Jurkat, Clone E6-1 (cell line): ENCODE measurements around the gene PEPD.

Source experiments
- DNase-seq: peaks from one replicate; pipeline ENCODE4 v3.0.0-alpha.2; 2011; ENCODE audit warnings: low read depth, low spot score
- H3K4me3 ChIP-seq: 2 replicates; pipeline ENCODE4 v1.5.1; 2011; ENCODE audit warnings: mild to moderate bottlenecking, low read length, control low read depth, moderate library complexity

Gene PEPD

DNA sequence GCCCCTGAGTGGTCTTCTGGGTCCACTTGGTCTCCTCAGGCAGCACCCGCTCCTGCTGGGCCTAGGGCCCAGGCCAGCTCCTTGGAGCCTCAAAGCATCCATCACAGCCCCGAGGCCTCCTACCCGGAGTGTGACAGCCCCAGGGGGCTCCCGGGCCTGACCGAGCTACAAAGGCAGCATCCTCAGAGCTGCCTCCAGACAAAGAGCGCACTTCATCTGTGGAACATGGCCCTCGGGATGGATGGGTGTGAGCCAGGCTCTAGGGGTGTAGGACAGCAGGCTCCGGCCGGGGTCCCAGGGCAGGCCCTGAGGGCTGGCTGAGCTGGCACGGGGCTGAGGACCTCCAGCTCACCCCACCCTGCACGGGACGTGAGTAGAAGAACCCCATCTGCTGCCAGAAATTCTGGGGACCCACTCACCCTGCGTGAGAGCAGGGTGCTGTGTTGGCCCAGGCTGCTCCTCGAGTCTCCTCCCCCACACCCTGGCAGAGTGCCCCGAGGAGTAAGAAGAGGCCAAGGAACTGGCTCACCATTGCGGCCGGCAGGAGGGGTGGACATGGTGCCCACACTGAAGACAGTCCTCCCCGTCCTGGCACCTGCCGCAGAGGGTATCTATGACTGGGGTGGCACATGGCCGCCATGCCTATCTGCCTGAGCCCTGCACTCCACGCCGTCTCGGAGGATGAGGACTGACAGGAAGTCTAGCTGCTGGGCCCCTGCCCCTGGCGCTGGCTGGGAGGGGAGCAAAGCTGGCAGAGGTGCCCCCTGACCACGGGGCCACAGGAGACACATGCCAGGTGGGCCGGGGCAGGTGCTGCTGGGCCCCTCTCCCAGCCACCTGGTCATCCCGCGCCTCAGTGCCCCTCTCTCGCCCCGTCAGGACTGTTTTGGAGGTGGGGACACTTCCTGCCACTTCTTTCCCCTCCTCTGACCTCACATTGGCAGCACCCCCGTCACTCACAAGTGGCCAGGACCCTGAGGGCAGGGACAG is 125.7 kb downstream of the PEPD start:
- no peak overlapping the region for H3K4me3 ChIP-seq

DNA sequence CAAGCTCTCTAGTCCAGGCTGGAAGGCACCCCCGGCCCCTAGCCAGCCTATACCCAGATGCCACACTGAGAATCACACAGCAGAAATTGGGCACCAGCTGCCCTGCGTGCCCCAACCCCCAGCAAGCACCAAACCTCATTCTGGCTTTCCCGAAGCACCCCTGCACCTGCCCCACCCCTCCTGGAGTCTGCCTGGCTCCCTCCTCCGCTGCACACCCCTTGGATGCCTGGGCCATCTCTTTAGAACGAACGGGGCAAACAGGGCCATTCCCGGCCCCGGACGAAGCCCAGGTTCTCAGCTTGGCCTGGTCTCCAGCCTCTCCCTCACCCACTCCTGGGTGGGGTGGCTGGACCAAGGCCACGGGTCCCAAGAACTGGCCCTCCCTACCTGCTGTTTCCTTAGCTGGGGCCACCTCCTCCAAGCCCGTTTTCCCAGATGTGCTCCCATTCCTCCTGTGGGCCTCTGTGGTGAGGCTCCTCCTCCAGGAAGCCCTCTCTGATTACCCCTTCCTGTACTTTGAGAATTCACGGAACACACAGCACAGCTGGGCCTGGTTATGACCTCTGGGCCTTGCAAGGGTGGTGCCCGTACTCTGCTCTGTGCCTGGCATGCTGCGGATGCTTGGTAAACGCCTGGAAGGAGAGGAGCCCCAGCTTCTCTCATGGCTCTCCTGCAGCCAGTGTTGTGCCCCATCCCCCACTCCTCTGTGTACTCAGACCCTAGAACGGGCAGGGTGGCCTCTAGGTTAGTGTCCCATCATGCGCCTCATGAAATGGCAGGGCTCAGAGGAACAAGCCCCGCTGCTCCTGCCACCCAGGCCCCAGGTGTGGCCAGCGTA is 126.6 kb downstream of the PEPD start:
- DNase-seq, result no peak

More for the DNA sequence above, 125.7 kb downstream of the PEPD start:
- DNase-seq, result no peak

GRCh38 chr19:33394006-33394722 is 127.4 kb downstream of the PEPD start:
- no peak for DNase-seq
- no peak overlapping the region for H3K4me3 ChIP-seq

More for the DNA sequence above, 126.6 kb downstream of the PEPD start:
- no peak overlapping the region for H3K4me3 ChIP-seq

DNA sequence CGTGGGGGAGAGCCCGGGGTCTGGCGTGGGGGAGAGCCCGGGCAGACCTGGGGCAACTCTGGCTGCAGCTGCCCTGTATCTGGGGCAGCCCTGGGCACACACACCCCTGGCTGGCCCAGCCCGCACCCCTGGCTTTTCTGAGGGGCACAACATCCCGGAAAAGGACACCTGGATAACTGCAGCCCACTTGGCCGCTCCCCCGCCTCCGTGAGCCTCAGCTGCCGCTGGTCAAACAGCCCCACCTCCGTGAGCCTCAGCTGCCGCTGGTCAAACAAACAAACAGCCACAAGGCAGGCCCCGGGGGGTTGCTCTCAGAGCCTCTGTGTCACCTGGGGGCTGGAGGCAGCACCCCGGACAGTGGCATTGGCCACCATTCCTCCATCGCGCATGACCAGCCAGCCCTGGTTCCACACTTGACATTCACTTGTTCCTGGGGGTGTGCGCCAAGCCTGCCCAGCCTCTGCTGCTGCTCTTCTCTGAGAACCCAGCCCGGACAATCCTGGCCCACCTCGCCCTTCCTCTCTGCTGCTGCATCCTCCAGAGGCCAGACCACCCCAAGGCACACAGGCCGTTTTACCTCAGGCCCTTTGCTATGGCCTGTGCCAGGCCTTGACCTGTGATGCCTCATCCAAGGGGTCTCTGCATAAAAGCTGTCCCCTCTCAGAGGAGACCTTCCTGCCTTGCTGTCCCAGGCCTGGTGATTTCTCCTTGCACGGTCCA is 128.1 kb downstream of the PEPD start:
- H3K4me3 ChIP-seq, result no peak overlapping the region
- DNase-seq, result no peak

DNA sequence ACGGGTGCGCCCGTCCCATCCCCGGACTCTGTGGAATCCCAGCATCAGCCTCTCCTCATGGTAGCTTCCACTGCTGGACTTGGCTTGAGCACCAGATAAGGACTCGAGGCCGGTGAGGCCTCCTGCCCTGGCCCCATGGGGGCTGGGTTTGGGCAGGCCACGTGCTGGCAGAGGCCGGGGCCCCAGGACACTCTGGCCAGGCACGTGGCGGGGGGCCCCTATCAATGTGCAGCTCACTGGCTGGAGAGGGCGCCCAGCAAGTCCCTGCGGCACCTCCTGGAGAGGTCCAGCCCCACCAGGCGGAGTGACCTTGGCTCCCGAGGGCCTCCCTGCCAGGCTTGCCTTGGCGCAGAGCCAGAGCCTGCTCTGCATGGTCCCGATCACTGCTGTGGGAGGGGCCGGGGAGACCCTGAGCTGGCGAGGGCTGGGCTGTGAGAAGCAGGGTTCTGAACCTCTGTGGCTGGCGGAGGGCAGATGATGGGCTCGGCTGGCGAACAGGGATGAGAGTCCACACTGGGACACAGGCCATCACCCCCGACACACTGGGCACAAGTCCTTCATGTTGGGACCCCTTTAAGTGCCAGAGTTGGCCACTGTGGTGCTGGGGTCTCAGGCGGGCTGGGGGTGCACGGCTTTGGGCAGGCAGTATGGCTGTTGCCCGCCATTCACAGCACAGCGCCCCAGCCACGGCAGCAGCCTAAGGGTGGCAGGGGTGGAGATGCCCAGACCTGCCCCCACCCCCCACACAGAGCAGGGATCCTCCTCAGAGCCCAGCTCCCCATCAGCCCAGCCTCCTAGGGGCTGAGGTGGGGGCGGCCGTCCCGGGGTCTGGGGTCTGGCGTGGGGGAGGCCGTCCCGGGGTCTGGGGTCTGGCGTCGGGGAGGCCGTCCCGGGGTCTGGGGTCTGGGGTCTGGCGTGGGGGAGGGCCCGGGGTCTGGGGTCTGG is 129.0 kb downstream of the PEPD start:
- DNase-seq, result no peak
- H3K4me3 ChIP-seq, result no peak overlapping the region

- H3K4me3 ChIP-seq, result no peak overlapping the region
Measured at GRCh38 chr19:33391631-33392249, 129.9 kb downstream of the PEPD start.

DNA sequence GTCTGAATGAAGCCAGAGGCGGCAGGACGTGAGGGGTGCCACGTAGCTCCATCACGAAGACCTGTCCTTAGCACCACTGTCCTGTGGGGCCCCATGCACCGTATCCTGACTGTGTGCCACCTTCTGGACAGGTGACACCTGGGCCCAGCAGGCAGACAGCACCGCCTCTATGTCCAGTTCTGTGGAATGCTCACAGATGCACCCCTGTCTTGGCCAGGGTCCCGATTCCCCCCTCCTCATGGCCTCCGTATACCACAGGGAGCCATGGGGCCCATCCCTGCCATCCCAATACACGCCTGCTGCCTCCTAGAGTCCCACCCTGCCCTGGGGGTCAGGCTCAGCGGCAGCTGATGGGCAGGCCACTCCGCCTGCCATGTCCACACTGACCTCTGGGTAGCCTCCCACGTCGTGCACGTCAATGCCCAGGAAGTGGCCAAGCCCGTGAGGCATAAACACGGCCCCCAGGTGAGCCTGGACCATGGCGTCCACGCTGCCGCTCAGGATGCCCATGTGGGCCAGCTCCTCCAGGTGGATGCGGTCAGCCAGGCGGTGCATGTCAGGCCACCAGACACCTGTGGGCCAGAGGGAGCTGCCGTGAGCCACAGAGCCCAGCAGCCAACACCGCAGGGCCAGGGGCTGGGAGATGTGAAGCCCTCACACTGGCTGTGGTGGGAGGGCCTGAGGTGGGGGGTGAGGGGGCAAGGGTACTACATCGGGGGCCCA is 130.5 kb downstream of the PEPD start:
- no peak overlapping the region for H3K4me3 ChIP-seq
- no peak for DNase-seq

More at GRCh38 chr19:33391631-33392249, 129.9 kb downstream of the PEPD start:
- no peak for DNase-seq

DNA sequence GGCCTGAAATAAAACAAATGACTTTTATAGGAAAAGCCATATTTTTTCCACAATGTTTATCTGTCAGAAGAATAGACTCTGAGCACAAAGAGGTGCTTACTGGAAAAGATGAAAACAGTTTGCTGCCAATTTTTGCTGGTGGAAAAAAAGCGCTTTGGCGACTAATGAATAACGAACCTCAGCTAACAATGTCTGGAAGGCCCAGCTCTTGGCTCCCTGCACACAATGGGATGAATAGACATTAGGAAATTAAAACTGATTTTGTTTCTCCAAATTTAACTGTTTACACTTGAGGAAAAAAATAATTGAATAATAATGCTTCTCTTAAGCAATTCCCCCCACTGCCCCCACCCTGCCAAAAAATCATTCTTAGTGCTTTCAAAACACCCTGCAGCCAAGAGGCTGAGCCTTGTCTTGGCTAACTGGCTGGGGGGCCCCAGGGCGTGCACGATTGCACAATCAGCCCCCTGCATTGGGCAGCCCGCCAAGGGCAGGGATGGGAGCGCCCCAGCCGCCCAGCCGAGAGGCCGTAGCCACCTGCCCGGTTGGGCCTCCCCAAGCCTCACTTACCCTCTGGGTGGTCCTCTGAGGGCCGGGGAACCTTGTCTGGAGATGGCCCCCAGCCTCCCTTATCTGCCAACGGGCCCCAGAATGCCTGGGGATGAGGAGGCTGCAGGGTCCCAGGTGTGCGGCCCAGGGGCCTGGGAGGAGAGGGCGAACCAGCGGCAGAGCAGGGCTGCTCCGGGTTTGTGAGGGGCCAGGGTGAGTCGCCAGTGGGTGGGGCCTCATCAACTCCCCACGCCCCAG is 131.3 kb downstream of the PEPD start:
- DNase-seq, result no peak
- no peak overlapping the region for H3K4me3 ChIP-seq

DNA sequence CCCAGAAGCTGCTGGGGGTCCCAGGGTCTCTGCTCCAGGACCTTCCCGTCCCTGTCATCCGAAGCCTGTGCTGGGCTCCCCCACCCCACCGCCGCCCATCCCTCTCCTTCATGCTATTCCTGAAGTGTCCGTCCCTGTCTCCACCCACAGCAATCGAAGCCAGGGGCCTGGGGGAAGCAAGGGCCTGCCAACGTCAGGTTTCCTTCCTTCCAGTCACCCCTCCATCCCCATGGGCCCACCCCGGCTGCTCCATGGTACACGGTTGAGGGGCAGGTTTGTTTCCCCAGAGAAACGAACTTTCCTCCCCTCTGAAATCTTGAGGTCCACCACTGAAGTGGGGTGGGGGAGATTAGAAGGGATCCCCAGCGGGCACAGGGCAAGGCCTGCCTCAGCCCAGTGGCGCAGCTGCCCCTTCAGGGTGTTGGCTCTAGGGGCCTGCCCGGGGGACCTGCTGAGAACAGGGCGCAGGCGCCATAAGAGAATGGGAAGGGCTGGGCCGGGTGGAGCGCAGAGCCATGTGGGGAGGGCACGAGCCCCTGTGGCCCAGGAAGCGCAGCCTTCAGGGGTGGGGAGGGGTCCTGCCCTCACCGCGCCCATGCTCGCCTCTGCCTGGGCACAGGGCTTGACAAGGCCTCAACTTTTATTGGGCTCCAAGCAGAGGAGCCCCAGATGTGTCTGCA is 132.0 kb downstream of the PEPD start:
- no peak for DNase-seq
- no peak overlapping the region for H3K4me3 ChIP-seq

DNA sequence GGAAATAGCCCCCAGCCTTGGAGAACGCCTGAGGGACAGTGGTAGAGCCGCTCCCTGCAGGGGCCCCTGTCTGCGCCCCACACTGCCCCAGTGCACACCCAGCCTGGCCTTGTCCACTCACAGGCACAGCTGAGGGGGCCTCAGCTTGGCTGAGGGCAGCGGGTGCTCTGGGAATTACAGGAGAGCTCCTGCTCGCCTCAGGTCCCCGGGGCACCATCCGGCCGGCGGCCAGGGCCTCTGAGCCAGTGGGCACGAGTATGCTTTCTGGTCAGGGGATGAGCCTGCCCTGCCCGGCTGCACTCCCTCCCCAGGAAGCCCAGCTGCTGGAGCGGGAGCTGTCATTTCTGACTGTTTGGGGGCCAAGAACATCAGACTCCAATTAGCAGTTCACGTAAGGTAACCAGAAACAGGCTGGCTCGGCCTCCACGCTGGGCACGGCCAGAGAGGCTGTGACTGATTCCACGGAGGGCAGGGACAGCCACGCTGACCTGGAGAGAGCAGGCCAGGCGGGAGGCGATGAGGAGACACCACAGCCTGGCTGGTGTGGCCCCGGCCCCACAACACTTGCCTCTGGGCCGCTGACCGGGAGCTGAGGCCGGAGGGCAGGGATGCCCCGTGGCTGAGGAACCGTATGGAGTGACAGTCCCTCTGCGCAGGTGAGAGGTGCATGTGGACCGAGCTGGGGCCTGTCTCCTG is 132.7 kb downstream of the PEPD start:
- no peak for DNase-seq
- no peak overlapping the region for H3K4me3 ChIP-seq

DNA sequence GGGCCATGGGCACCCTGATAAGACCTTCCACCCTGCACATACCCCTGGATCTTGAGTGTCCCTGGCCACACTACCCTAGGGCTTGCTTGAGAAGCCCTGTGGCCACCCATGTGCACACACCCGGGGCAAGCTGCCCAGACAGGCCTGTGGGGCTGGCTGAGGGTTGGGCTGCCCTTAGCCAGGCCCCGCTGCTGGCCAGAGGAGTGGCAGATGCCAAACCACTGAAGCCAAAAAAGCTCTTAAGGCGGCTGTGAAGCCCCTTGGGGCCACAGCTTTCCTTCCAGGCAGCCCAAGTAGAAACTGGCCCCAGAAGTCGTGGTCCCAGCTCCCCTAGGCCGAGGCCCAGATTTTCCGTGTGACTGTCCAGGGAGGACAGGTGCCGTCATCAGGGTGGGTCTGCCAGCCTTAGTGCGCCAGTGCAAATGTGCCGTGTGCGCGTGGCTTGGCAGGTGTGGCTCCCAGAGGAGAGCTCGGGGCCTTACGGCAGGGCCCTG is 133.3 kb downstream of the PEPD start:
- H3K4me3 ChIP-seq, result no peak overlapping the region
- DNase-seq, result no peak

DNA sequence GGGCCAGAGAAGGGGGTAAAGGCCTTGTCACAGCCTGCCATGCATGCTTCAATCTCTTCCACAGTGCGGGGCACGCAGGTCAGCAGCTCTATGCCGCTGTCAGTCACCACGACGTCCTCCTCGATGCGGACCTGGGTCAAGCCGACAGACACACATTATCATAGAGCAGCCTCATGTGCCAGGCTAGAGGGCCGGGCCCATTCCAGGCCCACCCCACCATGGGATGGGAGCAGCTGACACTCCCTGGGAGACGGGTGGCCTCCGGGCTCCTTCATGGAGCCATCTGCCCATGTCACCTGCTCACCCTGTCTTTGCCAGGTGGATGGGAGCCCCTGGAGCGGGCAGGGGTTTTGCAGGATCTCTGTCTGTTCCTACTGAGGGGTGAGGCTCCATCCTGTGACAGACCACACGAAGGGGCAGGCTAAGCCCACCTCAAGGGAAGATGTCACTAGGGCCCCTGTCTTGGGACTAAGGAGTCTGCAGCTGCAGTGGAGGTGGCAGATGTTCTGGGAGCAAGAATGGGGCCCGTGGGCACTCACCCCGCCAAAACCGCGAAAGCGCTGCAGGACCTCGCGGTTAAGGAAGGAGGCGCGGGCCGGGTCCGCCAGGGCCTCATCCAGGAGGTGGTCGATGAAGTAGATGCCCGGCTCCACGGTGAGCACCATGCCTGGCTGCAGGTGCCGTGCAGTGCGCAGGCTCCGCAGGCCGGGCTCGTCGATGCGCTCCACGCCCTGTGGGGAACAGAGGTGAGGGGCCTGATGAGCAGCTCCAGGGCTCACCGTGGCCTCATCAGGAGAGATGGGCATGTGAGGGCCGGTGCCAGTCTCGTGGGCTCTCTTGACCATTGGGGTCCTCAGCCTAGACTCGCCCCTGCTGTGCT is 134.0 kb downstream of the PEPD start:
- no peak for DNase-seq
- no peak overlapping the region for H3K4me3 ChIP-seq

- H3K4me3 ChIP-seq, result no peak overlapping the region
- no peak for DNase-seq
Measured at GRCh38 chr19:33386361-33386858, 135.2 kb downstream of the PEPD start.

DNA sequence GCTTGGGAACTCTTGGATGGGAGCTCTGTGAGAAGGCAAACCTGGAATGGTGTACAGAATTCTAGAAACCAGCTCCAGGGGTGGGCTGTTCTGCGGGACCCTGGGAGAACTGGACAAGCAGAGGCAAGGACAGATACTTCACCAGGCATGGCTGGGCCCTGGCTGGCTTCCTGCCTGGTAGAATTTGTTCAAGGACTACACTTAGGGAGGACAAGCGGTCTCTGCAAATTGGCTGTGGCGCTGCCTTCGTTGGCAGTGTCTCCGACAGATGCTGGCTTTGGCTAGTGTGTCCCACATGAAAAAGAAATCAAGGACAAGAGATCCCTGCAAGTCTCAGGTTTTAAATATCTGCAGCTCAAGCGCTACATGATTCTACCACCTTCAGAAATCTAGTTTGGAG is 135.6 kb downstream of the PEPD start:
- no peak for DNase-seq
- H3K4me3 ChIP-seq, result no peak overlapping the region
